GM12878 (cell line): ENCODE data around the gene SOWAHC.

Experiments used
- SMAD5 ChIP-seq: IDR thresholded peaks from 2 replicates; pipeline ENCODE4 v1.6.1; 2016; ENCODE audit warnings: antibody characterized with exemption, low read depth
- TF ChIP-seq, protein P1 (sequence below), 3 experiments: IDR thresholded peaks in 2 of 3; conservative IDR thresholded peaks in 1 of 3; 2 replicates each; pipeline ENCODE4 v1.5.1; 2011; ENCODE audit warnings: low read depth in 3 of 3, low read length in 3 of 3, mild to moderate bottlenecking in 3 of 3, control low read depth in 2 of 3, moderate library complexity in 2 of 3, inconsistent platforms in 1 of 3, mixed read lengths in 1 of 3; ENCODE audit not compliant: control insufficient read depth in 2 of 3, insufficient read depth in 1 of 3; ENCODE audit errors: extremely low read depth in 1 of 3

DNA sequence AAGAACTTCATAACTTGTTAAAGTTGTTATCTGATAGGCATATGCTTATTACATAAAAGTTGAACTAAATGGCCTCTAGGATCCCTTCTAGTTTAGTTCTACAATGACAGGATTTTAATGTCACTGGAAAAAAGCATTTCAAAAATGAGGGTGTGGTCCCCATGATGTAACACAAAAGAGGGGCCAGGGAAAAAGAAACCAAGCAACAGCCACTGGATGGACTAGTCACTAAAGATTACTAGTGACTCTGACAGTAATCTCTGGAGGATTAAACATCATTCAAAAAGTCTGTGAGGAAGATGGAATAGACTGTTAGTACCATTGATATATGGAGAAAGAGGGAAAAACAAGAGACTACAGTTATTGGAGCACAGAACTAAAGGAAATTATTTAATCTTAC lies 23.0 kb upstream of the SOWAHC start:
- TF ChIP-seq, protein P1, sequence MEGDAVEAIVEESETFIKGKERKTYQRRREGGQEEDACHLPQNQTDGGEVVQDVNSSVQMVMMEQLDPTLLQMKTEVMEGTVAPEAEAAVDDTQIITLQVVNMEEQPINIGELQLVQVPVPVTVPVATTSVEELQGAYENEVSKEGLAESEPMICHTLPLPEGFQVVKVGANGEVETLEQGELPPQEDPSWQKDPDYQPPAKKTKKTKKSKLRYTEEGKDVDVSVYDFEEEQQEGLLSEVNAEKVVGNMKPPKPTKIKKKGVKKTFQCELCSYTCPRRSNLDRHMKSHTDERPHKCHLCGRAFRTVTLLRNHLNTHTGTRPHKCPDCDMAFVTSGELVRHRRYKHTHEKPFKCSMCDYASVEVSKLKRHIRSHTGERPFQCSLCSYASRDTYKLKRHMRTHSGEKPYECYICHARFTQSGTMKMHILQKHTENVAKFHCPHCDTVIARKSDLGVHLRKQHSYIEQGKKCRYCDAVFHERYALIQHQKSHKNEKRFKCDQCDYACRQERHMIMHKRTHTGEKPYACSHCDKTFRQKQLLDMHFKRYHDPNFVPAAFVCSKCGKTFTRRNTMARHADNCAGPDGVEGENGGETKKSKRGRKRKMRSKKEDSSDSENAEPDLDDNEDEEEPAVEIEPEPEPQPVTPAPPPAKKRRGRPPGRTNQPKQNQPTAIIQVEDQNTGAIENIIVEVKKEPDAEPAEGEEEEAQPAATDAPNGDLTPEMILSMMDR (IDR thresholded peaks at IDR 0.05 in 2 of 3, conservative IDR thresholded peaks at IDR 0.05 in 1 of 3; ENCODE audit: control insufficient read depth in 2 of 3, extremely low read depth in 1 of 3, insufficient read depth in 1 of 3, low read depth in 3 of 3, low read length in 3 of 3) = no peak
- TF ChIP-seq SMAD5 = no peak
